ENCODE measurements around the gene DNAL4.

- TF ChIP-seq TAF1 (IDR thresholded peaks at IDR 0.05; ENCODE audit: low read depth, low read length) (no peak), POLR2A (IDR thresholded peaks at IDR 0.05; ENCODE audit: low read depth, low read length) (no peak), POLR2AphosphoS5 (IDR thresholded peaks at IDR 0.05; ENCODE audit: low read depth, low read length) (no peak), SPI1 (IDR thresholded peaks at IDR 0.05; ENCODE audit: low read depth, low read length) (no peak), POU2F2 (IDR thresholded peaks at IDR 0.05; ENCODE audit: low read depth, low read length) (no peak)
Observed at GRCh38 chr22:38730411-38730871, 63.5 kb downstream of the DNAL4 start.

Measured in GM12891 (cell line).